Fibroblast of mammary gland (primary cell): Measurements from ENCODE around the gene ZBTB33.

Source experiments
- DNase-seq: peaks from one replicate; pipeline ENCODE4 v3.0.0-alpha.2; 2010; ENCODE audit warnings: low read depth
- H3K4me3 ChIP-seq: 2 replicates; pipeline ENCODE4 v1.5.1; 2011; ENCODE audit warnings: low read depth, mild to moderate bottlenecking, low read length, moderate library complexity; ENCODE audit not compliant: control insufficient read depth
- TF ChIP-seq, protein P1 (sequence below): conservative IDR thresholded peaks from 2 replicates; pipeline ENCODE4 v1.5.1; 2011; ENCODE audit warnings: low read depth, low read length, inconsistent platforms; ENCODE audit not compliant: control insufficient read depth, insufficient read depth

The ZBTB33 gene

GRCh38 chrX:120224388-120224787, 26.2 kb upstream of the ZBTB33 start:
- TF ChIP-seq, protein P1, sequence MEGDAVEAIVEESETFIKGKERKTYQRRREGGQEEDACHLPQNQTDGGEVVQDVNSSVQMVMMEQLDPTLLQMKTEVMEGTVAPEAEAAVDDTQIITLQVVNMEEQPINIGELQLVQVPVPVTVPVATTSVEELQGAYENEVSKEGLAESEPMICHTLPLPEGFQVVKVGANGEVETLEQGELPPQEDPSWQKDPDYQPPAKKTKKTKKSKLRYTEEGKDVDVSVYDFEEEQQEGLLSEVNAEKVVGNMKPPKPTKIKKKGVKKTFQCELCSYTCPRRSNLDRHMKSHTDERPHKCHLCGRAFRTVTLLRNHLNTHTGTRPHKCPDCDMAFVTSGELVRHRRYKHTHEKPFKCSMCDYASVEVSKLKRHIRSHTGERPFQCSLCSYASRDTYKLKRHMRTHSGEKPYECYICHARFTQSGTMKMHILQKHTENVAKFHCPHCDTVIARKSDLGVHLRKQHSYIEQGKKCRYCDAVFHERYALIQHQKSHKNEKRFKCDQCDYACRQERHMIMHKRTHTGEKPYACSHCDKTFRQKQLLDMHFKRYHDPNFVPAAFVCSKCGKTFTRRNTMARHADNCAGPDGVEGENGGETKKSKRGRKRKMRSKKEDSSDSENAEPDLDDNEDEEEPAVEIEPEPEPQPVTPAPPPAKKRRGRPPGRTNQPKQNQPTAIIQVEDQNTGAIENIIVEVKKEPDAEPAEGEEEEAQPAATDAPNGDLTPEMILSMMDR, result no peak
- H3K4me3 ChIP-seq, result no peak overlapping the region
- no peak for DNase-seq

- H3K4me3 ChIP-seq, result no peak overlapping the region
- TF ChIP-seq, protein P1, result no peak
- no peak for DNase-seq
Measured at GRCh38 chrX:120228187-120228908, 22.3 kb upstream of the ZBTB33 start.

GRCh38 chrX:120235284-120235683, 15.3 kb upstream of the ZBTB33 start:
- TF ChIP-seq, protein P1, result no peak
- DNase-seq, result no peak
- H3K4me3 ChIP-seq, result no peak overlapping the region

GRCh38 chrX:120236687-120237479, 13.7 kb upstream of the ZBTB33 start:
- no peak overlapping the region for H3K4me3 ChIP-seq
- TF ChIP-seq, protein P1, result no peak
- DNase-seq, result no peak

DNA sequence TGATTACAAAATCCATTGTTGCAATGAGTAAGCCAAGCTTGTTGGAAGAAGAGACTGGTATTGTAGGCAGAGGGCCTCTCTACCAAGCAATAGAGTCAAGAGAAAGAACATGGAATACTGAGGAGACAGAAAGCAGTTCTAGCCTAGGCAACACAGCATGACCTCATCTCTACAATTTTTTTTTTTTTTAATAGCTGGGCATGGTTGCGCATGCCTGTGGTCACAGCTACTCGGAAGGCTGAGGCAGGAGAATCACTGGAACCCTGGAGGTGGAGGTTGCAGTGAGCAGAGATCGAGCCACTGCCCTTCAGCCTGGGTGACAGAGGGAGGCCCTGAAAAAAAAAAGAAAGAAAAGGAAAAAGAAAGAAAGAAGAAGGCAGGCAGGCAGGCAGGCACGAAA, 11.7 kb upstream of the ZBTB33 start:
- DNase-seq, result no peak
- TF ChIP-seq, protein P1, result no peak
- H3K4me3 ChIP-seq, result no peak overlapping the region

- TF ChIP-seq, protein P1, result no peak
- no peak overlapping the region for H3K4me3 ChIP-seq
- DNase-seq, result no peak
Measured at GRCh38 chrX:120242813-120243212, 7.8 kb upstream of the ZBTB33 start.
